Right renal pelvis (tissue), 4 donors: ENCODE measurements around the gene RIF1. TPM values are rescaled to one million over a fixed set of nuclear protein-coding genes. Genes with fewer than 3 reads are reported as not detected.
"Not testable (repeated sequence)": the region's sequence is repeated elsewhere in the genome, so short reads cannot be mapped to it uniquely, and the experiment has no call there.

ENCODE experiments used
- DNase-seq, 4 donors: peaks; one replicate each; pipeline ENCODE4 v3.0.0-alpha.2; 2013; ENCODE audit warnings: low read depth in 4 of 4, low spot score in 3 of 4, missing footprints in 1 of 4
- polyA plus RNA-seq, 4 donors: library from polyadenylated mRNA; unstranded; fragments of 120-200 nt; gene quantifications; one replicate each; pipeline ENCODE4 v1.2.1, GENCODE V29; 2013; ENCODE audit not compliant: insufficient read length in 4 of 4

Gene RIF1
- polyA plus RNA-seq, 4 donors = 34.9 to 42.7 (median 40.8) TPM

DNA sequence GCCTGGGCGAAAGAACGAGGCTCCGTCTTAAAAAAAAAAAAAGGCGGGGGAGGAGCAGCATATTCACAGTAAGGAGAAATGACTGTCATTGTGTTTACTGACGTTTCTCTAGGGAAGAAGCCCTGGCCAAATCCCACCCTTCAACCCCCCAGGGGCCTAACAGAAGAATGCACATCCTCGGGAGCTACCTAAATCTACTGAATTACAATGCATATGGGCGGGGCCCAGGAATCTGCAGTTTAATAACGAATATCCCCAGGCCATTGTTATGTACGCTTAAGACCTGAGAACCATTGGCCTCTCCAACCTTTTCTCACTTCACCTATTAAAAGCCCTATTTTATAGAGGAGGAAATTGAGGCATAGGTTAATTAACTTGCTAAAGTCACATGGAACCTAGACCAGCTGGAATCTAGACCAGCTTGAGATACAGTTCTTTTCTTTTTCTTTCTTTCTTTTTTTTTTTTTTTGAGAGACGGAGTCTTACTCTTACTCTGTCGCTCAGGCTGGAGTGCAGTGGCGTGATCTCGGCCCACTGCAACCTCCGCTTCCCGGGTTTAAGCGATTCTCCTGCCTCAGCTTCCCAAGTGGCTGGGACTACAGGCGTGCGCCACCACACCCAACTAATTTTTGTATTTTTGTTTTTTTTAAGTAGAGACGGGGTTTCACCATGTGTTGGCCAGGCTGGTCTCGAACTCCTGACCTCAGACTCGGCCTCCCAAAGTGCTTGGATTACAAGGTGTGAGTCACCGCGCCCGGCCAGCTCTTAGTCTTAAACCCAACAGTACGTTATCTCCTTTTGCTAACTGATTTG is 708 bp upstream of the RIF1 start:
- no peak for DNase-seq

DNA sequence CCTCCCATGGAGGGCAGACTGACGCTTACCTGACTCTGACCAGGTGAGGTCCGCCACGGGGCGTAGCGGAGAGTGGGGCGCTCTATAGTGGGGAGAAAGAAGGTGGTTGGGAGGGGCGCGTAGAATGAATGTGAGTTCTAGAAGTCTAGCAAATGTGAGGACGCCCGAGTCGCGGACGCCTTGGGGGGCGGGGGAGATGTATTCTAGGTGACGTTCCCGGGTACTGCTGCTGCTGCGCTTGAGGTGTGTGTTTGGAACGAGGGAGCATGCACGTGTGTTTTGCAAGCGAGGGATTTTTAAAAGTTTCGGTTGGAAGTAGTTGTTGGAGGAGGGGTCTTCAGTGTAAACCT is 758 bp downstream of the RIF1 start:
- DNase-seq = peak in 3 of 4 donors; percentile 8 to 19 (median 11)

DNA sequence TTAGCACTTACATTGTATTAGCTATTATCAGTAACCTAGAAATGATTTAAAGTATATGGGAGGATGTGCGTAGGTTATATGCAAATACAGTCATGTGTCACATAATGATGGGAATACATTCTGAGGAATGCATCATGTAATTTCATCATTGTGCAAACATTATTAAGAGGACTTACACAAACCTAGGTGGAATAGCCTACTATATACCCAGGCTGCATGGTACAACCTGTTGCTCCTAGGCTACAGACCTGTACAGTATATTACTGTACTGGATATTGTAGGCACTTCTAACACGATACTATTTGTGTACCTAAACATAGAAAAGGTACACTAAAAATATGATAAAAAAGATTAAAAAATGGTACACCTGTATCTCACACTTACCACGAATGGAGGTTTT is 7.9 kb downstream of the RIF1 start:
- no peak for DNase-seq

DNA sequence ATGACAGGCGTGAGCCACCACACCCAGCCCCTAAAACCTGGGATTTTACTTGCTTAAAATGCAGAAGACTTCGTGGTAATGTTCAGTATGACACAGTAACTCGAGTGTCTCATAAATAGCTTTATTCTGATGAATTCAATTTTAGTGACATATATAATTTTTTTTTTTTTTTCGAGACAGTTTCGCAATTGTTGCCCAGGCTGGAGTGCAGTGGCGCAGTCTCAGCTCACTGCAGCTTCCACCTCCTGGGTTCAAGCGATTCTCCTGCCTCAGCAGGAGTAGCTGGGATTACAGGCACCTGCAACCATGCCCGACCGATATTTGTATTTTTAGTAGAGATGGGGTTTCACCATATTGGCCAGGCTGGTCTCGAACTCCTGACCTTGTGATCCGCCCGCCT is 12.0 kb downstream of the RIF1 start:
- not testable (repeated sequence) for DNase-seq

DNA sequence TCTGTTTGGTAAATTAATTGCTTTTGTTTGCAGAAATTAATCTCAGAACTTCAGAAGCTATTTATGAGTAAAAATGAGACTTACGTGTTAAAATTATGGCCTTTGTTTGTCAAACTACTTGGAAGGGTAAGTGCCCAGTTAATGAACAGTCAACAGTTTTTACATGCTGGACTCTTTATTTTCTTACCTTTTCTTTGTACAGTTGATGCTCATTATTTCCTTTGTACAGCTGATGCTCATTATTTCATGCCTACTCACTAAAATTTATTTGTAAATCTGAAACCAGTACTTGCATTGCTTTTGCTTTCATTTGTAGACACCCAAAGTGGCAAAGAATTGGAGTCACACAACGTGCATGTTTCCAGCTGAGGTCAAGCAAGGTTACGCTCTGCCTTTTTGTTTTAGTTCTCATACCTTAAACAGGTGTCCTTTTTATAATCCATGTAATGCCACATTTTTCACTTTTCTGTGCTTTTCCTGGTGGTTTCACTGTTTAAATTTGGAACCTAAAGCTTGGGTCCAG is 13.3 kb downstream of the RIF1 start:
- DNase-seq = no peak

DNA sequence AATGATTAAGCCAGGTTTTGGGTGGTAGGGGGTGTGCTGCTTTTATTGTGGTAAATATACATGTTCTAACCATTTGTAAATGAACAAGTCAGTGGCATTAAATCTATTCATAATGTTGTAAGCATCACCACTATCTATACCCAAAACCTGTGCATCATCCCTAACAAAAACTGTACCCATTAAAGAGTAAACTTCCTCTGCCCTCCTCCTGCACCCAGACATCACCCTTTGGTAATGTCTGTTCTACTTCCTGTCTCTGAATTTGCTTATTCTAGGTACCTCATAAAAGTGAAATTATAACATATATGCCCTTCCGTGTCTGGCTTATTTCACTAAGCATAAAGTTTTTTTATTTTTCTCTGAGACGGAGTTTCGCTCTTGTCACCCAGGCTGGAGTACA is 14.1 kb downstream of the RIF1 start:
- no peak for DNase-seq

DNA sequence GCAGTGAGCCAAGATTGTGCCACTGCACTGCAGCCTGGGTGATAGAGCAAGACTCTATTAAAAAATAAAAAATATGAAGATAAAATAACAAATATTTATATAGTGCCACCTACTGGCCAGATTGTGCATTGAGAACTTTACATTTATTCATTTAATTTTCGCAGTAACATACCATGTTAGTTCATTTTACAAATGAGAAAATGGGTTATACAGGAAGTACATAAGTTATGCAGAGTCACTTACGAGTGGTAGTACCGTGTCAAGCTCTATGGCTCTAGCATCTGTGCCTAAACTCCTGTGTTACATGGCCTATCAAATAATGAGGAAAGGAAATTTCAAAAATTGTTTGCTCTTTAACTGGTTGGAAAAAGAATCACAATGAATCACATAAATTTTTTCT is 27.9 kb downstream of the RIF1 start:
- no peak for DNase-seq

DNA sequence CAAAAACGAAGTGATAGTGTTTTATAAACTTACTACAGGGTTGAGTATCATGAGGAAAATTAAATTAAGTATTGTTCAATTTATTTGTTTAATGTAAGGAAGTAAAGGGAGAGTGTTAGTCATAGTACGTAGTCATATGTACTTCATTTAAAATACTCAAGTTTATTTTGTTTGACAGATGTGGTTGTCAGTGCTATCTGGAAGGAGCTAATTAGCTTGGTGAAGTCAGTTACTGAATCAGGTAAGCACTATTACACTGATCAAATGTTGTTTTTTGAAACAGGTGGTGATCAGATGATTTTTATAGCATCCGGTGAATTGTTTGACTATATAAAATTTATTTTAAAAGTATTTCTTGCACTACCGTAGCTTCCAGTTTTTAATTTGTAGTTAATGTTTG is 28.8 kb downstream of the RIF1 start:
- no peak for DNase-seq

DNA sequence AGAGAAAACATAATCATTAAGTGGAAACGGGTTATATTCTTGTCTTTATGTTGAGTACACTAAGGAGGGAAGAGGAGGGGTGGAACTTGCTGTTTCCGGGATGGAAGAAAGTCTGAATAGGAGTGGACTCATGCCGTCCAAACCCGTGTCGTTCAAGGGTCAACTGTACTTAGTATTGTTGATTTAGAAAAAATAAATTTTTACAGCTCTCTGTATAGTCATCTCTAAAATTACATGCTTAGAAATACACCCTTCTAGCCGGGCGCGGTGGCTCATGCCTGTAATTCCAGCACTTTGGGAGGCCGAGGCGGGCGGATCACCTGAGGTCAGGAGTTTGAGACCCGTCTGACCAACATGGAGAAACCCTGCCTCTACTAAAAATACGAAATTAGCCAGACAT is 29.4 kb downstream of the RIF1 start:
- DNase-seq = no peak

DNA sequence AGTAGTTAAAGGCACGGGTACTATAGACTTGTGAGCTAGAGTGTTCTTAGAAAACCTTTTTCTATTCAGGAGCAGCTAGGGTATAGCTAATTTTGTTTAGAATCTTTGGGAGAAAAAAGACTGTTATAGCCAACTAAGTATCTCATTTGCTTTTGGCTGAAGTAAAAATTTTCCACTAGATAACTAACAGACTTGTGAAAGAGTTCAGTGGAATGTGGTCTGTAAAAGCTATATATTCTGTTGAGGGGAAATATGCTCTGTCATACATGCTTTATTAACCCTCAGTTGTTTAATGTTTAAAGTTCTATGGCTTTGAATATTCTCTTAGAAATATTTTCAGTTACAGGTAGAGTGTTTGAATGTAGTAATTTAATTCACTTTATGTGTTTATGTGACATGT is 49.7 kb downstream of the RIF1 start:
- no peak for DNase-seq

DNA sequence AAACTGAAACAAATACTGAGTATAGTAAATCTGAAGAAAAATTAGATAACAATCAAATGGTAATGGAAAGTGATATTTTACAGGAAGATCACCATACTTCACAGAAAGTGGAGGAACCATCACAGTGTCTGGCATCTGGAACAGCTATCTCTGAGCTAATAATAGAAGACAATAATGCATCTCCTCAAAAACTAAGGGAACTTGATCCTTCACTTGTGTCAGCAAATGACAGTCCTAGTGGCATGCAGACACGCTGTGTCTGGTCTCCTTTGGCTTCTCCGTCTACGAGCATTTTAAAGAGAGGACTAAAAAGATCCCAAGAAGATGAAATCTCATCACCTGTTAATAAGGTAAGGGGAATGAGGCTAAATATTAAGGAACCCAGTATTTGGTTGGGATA is 56.1 kb downstream of the RIF1 start:
- no peak for DNase-seq

DNA sequence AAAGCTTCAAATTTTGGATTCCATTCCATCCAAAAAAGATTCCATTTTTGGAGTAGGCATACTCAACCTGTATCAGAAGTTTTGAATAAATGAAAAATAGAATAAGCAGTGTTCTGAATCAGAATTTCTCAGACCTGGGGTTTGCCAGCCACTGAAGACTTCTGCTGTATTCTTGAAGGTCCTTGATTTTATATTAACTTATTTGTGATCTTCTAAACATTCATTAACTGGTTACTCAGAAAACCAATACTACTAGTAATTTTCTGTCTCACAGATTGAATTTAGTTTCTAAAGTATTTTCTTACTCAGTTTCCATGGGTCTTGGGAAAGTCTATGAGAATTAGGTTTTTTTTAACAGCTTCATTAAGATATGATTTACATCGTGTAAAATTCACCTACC is 60.9 kb downstream of the RIF1 start:
- no peak for DNase-seq

DNA sequence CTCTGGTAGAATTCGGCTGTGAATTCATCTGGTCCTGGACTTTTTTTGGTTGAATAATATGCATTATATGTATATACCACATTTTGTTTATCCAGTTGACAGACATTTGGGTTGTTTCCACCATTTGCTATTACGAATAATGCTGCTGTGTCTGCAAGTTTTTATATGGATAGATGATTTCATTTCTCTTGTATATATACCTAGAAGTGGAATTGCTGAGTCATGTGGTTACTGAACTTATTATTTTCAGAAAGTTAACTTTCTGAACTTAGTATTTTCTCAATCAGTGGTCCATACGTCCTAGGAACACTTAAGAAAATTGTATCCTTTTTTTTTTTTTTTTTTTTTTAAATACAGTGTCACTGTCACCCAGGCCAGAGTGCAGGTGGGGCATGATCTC is 63.3 kb downstream of the RIF1 start:
- DNase-seq = no peak

DNA sequence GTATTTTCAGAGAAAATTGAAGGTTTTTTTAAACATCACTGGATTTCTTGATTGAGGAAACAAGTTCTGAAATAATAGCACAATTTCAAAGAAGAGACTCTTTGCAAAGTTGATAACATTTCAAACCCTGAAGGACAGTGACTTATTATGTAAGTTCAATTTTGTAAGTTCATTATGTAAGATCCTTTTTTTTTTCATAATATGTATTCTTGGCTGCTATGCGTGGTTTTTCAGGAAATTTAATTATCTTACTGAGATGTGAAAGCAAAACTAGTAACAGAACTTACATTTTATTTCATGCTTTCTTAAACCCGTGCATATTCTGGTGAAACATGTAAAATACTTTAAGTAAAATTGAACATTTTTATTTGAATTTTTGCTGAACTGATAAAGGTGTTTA is 65.4 kb downstream of the RIF1 start:
- no peak for DNase-seq

DNA sequence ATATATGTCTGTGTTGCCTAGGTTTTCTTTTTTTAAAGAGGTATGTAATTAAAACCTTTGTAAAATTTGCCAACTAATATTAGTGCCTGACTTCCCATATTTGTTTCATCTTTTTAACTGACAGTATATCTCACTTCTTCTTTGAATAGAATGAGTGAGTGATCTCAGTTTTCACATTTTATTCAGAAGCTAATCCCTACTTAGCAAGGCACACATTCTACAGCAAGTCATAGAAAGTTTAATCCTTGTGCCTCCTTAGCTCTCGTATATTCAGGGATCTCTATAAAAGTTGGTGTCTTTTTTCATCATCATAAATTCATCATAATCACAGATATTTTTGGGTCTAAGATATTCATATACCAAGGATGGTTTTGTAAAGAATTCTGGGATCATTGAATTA is 66.6 kb downstream of the RIF1 start:
- DNase-seq = no peak

DNA sequence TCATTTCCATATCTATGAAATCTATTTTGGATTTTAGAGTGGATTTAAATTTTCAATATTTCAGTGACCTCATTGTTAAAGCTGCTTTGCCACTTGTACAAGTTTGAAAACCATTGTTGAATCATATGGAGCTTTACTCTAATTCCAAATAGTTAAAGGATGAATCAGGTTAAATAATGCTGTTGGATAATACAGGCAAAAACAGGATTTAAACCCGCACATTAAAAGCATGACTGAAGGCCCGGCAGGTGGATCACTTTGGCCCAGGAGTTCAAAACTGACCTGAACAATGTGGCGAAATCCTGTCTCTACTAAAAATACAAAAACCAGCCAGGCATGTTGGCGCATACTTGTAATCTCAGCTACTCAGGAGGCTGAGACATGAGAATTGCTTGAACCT is 68.3 kb downstream of the RIF1 start:
- DNase-seq = no peak

DNA sequence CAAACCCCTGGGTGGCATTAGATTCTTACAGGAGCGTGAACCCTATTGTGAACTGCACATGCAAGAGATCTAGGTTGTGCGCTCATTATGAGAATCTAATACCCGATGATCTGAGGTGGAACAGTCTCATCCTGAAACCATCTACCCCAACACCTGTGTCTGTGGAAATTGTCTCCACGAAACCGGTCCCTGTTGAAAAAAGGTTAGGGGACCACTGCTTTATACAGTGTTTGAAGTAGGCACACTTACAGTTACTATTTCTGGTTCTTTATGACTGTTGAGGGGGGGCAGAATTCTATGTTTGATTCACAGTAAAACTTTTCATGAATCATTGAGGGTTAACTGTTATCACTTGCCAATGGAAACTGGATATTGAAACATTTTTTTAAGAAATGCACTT is 72.0 kb downstream of the RIF1 start:
- no peak for DNase-seq

DNA sequence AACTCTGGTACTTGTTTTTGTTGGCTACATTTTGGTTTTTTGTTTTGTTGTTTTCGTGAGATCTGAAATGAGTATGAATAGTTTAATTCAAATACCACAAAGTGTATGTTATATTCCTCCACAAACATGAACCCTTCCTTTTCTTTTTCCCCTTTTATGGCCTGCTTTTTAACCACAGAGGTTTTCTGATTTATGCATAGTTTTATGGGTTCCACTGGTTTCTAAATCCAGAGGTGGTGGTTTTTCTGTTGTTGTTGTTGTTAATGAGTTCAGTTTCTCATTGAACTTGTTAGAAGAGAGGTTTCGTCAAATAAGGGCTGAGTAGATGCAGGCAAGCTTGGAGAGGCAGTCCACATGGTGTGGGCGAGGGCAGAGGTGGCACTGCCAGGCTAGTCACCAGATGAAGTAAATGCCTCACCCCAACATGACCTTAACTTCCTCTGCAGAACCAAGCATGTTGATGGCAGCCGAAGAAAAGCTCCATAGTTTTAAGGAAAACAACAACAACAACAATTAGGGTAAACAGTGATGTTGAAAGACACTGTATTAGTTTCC is 72.5 kb downstream of the RIF1 start:
- no peak for DNase-seq

DNA sequence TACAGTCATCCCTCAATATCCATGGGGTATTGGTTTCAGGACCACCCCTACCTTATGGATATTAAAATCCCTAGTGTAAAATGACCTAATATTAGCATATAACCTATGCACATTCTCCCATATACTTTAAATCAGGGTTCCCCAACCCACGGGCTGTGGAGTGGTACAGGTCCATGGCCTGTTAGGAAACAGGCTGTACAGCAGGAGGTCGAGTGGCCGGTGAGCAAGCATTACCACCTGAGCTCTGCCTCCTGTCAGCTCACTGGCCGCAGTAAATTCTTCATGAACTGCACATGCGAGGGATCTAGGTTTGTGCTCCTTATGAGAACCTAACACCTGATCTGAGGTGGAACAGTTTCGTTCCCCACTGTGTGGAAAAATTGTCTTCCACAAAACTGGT is 73.8 kb downstream of the RIF1 start:
- DNase-seq = no peak

DNA sequence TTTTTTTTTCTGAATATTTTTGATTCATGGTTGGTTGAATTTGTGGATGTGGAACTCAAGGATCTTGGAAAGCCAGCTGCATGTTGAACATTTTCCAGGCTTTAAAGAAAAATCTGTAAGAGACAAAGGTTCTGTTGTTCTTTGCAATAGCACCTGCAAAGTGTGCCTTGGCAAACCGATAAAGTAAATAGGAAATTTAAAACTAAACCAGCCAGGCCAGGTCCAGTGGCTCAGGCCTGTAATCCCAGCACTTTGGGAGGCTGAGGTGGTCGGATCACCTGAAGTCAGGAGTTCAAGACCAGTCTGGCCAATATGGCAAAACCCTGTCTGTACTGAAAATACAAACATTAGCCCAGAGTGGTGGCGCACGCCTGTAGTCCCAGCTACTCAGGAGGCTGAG is 74.4 kb downstream of the RIF1 start:
- DNase-seq = no peak

DNA sequence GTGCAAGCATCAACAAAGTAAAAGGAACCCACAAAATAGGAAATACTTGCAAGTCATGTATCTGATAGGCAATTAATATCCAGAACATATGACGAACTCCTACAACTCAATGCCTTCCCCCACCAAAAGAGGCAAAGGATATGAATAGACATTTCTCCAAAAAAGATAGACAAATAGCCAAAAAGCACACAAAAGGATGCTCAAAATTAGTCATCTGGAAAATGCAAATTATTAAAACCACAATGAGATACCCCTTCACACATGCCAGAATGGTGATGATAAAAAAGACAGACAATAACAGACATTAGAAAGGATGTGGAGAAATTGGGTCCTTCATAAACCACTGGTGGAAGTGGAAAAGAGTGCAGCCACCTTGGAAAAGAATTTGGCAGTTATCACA is 76.4 kb downstream of the RIF1 start:
- DNase-seq = no peak

DNA sequence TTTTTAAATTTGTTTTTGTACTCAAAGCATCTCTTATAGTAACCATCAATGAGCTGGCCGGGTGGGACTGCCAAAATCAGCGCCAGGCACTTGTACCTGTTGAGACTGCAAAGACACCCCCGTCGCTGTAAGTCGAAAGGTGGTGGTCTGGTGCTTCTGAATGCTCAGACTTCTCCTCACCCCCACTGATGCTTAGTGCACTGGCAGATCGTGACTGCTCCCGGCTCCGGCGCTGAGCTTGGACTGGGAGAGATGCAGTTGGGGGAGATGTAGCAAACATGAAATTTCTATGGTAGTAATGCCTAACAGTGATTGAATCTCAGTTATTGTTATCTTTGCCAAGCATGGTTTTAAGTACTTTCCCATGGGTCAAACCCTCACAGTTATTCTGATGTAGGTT is 80.6 kb downstream of the RIF1 start:
- DNase-seq = no peak

DNA sequence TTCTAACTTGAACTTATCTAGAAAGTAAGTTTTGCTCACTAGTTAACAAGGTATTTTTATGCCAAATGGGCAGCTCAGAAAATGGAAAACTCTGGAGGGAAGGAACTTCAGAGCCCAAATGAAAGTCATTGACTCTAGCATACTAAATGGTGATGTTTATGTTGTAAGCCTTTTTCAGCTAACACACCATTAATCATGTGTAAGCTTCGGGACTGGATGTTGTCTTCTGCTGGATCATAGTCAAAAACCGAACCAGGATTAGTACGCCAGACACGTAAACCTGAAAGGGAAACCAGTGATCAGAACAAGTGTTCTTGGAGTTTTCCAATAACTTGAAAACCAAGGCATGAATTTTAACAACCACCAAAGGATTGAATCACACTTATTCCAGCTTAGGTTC is 81.8 kb downstream of the RIF1 start:
- no peak for DNase-seq
